Left kidney (tissue), 2 donors: ENCODE results near the gene PEDS1. TPM values are rescaled to one million over a fixed set of nuclear protein-coding genes. Genes with fewer than 3 reads are reported as not detected.
A peak's percentile ranks its signal among the peaks of the same experiment; 100 is the strongest.
"Not testable (repeated sequence)": the region's sequence is repeated elsewhere in the genome, so short reads cannot be mapped to it uniquely, and the experiment has no call there.

Experiments
- DNase-seq: peaks from one replicate; pipeline ENCODE4 v3.0.0-alpha.2; 2013
- polyA plus RNA-seq: library from polyadenylated mRNA; unstranded; fragments of 120-200 nt; gene quantifications from one replicate; pipeline ENCODE4 v1.2.1, GENCODE V29; 2013; ENCODE audit not compliant: insufficient read length

The PEDS1 gene
- polyA plus RNA-seq, 1 donor, result 20.7 TPM

DNA sequence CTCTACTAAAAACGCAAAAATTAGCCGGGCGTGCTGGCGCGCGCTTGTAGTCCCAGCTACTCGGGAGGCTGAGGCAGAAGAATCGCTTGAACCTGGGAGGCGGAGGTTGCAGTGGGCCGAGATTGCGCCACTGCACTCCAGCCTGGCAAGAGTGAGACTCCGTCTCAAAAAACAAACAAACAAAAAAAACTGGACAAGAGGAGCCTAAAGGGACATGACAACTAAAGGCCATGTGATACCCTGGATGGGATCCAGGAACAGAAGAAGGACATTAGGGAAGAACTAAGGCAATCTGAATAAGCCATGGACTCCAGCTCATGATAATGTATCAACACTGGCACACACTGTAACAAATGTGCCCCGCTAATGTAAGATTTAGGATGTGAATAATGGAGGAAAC, 15.8 kb downstream of the PEDS1 start:
- not testable (repeated sequence) for DNase-seq

DNA sequence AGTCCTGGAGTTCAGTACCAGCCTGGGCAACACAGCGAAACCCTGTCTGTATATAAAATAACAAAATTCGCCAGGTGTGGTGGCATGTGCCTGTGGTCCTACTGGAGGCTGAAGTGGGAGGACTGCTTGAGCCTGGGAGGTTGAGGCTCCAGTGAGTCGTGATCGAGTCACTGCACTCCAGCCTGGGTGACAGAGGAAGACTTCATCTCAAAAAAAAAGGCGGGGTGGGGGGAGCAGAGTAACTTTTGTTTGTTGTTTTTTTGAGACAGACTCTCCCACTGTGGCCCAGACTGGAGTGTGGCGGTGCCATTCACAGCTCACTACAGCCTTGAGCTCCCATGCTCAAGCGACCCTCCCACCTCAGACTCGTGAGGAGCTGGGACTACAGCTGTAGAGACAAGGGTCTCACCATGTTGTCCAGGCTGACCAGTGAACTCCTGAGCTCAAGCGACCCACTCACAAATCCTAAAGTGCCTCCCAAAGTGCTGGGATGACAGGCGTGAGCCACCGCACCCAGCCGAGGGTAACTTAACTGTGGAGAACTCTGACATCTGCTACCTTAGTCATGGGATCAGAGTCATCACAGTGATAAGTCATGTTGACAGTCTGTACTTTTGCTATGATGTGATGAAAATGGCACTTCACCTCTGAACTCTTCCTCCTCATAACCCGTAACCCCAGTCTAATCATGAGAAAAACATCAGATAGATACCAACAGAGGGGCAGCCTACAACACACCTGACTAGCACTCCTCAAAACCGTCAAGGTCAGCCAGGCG, 16.5 kb downstream of the PEDS1 start:
- no peak for DNase-seq

DNA sequence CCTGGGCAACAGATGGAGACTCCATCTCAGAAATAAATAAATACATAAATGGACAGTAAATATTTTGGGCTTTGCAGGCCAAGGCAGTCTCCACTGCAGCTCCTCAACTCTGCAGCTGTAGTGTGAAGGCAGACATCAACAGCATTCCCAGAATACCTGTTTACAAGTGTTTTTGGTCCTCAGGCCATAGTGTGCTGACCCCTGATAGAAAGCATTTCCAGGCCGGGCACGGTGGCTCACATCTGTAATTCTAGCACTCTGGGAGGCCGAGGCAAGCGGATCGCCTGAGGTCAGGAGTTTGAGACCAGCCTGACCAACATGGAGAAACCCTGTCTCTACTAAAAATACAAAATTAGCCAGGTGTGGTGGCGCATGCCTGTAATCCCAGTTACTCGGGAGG, 18.4 kb downstream of the PEDS1 start:
- not testable (repeated sequence) for DNase-seq

DNA sequence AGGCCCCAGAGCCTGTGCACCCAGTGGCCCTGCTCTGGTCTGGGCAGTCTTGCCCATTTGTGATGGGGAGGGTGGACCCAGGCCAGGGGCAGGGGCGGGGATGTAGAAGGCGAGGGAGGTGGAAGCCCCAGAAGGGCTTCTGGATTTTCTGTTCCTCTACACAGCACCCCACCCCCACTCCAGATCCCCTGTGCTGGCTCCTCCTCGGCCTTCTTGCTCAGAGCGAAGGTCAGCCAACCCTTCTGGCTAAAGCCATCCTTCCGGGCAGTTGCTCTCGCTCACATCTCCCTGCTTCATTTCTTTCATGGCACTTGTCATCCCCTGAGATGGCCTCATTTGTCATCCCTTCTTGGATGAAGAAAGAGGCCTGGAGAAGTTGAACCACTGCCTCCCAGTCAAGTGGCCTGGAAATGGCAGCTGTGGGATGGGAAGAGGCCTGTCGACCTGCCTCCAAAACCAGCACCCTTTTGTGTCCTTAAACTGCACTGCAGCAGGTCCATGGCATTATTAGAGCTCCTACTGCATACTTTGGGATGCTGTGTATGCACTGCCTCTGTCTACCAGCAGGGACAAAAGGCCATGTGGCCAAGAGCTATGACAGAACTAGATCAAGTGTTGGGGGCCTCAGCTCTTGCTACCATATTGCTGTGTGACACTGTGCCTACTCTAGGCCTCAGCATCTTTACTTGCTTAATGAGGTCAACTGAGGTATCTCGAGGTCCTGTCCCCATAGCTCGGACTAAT, 19.9 kb downstream of the PEDS1 start:
- no peak for DNase-seq

DNA sequence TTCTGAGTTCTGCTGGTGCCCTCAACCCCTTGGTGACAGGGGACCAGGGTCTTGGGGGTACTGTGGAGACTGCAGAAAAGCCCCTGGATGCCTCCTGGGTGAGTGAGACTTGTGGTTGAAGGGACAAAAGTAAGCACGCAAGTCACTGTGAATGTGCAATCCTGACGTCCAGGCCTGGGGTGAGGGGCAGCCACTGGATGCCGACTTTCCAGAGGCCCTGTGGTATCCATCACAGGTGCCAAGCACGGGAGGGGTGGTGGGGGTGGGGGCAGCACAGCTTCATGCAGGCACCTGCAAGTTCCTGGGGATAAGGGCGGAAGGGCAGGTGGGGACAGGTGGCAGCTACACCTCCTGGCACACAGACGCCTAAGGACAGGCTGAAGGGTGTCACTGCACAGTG, 20.5 kb downstream of the PEDS1 start:
- no peak for DNase-seq

DNA sequence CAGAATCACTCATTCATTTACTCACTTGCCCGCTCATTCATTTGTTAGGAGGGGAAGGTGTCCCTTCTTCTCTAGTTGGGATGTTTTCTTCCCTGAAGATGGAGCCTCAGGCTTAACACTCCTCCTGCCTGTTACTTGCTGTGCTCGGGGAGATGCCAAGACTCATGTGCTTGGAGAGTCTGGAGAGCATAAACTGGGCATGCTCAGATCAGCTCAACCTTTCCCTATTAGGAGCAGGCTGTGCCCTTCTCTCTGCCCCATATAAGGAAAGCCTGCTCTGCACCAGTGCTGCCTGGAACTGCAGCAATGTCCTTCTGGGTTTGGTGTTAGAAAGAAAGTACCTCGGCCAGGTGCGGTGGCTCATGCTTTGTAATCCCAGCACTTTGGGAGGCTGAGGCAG, 22.5 kb downstream of the PEDS1 start:
- no peak for DNase-seq

DNA sequence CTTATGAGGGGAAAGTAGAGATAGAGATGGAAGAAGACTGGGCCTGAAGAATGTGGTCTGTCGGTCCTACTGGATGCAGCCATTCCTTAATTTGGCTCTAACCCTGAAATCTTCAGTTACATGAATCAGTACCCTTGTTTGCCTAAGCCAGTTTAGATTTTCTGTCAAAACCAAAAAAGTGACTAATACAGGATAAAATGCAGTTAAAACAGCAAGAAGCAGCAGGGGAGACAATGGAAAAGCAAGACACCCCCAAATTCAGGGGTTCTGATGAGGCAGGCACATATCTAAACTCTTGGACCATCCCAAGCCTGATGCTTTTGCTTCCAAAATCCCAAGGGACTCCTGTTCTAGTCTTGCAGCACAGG, 23.2 kb downstream of the PEDS1 start:
- DNase-seq, result no peak

DNA sequence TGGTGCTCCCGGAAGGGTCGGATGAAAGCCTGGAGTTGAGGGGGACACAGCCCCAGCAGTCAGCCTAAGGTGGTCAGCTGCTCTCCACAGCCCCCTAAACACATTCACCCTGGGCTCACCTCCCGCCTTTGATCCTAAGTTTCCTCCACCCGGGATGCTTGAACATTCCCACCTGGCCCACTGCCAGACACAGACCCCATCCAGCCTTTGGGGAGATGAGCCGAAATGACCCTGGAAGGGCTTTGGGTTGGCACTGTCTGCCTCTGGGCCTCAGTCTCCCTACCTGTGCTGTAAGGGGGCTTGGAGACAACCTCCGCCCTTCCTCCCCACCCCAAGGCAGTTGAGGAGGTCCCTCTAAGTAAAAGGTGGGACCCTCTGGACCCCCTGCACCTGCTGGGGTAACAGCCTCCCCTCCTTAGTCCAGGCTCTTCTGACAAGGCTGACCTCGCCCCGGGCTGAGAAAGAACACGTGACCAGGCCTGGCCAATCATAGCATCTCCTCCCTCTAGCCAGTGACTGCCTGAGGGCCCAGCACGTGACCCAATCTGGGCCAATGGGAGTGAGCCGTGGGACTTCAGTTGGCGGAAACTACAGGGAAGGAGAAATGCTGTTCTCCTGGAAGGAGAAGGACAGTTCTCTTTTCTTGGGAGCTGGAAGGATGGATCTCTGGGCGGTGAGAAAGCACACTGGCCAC, 23.7 kb downstream of the PEDS1 start:
- DNase-seq, result no peak

DNA sequence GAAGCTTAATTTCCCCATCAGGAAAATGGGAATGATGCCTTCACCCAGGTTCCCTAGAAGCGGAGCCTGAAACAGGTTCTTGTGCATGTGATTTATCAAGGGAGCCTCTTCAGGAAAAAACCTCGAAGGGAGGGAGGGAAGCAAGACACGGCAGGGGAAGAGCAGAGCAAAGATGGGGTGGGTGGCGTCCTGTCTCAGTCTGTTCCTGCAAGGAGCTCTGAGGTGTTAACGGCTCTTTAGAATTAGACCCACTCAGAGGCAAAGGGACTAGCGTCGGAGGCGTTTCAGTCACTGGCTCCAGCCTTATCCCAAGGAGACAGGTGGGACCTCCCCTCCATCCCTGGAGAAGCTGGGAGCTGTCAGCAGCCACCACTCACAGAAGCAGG, 25.0 kb downstream of the PEDS1 start:
- no peak for DNase-seq

DNA sequence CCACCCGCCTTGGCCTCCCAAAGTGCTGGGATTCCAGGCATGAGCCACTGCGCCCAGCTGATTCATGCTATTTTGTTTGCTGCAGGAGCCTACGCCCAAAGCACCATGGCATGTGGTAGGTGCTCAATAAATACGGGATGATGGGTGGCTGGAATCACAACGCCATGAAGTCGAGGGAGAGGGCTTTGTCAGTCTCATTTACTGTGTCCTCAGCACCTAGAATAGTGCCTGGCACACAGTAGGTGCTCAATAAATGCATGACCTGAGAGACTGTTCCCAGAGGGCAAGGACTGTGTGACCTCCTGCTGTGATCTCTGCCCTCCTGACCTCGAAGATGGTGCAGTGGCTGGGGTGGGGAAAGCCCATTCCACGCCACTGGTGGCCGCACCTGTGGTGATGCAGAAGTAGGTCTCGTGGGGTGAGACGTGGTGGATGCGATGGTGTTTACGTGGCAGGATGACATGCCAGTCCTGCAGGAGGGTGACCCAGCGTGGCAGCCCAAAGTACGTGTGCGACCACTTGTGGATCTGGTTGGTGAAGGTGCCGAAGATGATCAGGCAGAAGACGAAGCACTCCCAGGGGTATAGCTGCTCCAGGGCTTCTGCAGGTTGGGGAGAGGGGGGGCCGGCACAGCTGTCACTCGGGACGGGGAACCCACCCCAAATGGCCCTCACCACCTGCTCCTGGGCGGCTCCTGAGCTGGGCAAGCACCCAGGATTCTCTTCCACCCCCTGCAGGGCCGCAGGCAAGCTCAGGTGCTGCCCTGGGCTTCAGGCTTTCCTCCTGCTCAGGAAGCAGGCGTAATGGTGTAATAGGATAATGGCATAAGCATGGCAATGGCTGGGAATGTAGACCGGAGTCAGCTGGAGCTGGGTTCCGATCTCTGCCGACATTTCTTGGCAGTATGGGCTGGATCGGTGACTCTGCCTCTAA, 25.7 kb downstream of the PEDS1 start:
- no peak for DNase-seq

DNA sequence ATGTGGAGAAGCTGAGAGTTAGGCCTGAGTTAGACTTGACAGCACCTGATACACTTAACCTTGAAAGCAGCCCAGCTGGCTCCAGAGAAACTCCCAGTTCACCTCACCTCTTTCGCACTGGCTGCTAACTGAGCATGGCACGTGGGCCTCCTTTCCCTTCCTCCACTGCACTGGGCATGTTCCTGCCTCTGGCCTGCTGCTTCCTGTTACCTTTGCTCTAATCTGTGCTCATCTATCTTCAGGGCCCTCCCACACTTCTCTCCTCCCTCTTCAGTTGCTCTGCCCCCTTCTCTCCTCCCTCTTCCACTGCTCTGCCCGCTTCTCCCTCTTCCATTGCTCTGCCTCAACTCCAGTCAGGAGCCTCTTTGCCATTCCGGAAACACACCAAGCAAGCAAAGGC, 26.9 kb downstream of the PEDS1 start:
- DNase-seq, result no peak

DNA sequence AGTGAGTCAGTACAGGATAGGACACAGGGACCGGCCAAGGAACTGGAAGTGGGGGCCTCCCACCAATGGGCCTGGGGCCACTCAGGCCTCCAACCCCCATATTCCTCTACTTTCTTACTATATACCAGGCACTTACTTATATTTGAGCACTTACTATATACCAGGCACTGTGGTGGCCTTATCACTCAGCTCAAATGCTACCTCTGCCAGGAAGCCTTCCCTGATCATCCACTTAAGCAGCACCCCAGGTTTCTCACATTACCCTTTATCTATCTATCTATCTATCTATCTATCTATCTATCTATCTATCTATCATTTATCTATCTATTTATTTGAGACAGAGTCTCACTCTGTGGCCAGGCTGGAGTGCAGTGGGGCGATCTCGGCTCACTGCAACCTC, 28.2 kb downstream of the PEDS1 start:
- DNase-seq, result no peak

DNA sequence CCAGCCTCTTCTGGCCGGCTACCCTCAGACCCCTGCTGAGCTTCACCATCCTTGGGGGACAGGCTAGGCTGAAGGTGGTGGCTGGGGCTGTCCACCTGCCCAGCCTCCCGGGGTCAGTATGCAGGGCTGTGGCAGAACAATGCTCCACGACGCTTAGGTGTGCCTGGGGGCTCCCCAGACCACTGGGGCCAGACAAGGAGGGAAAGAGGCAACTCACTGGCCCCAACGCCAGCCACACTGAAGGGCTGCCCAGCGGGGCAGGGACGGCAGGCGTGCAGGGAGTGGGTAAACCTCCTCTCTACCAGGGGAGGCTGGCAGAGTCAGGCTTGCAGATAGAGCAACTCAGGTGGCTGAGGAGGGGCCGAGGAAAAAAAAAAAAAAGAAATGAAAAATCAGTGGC, 29.0 kb downstream of the PEDS1 start:
- no peak for DNase-seq

DNA sequence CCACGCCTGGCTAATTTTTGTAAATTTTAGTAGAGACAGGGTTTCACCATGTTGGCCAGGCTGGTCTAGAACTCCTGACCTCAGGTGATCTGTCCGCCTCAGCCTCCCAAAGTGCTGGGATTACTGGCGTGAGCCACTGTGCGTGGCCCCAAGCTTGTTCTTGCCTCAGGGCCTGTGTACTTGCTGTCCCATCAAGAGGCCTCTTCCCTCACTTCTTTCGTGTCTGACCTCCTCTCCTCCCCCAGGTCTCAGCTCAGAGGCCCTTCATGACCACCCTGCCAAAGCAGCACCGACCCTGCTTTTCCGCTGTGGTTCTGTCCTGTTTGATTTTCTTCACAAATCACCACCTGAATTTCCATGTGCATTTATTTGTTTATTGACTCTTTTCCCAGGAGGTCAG, 30.1 kb downstream of the PEDS1 start:
- DNase-seq, result no peak

DNA sequence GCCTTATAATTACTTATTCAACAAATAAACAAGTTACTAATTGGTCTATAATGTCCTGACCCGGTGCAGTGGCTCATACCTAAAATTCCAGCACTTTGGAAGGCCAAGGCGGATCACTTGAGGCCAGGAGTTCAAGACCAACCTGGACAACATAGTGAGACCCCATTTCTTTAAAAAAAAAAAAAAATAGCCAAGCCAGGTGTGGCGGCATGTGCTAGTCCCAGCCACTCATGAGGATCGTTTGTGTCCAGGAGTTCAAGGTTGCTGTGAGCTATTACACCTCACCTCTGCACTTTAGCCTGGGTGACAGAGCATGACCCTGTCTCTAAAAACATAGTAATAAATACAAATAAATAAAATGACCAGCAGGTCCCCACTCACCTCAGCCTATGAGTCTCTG, 30.8 kb downstream of the PEDS1 start:
- DNase-seq, result no peak

DNA sequence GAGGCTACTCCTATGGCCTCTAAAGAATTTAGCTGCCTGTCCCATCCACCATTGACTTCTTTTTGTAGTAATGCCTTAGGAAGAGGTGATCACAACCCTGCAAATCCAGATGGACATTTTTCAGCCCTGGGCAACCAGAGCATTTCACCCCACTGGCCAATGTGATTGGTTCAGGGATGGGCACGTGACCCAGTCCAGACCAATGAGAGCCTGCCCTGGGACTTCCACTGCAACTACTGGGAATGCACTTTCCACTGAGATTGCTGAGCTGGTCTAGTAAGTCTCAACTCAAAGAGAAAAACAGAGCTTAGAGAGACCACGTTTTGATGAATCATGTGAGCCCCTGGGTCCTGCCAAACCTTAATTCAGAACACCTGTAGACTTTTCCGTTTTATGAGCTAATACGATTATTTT, 31.7 kb downstream of the PEDS1 start:
- no peak for DNase-seq

DNA sequence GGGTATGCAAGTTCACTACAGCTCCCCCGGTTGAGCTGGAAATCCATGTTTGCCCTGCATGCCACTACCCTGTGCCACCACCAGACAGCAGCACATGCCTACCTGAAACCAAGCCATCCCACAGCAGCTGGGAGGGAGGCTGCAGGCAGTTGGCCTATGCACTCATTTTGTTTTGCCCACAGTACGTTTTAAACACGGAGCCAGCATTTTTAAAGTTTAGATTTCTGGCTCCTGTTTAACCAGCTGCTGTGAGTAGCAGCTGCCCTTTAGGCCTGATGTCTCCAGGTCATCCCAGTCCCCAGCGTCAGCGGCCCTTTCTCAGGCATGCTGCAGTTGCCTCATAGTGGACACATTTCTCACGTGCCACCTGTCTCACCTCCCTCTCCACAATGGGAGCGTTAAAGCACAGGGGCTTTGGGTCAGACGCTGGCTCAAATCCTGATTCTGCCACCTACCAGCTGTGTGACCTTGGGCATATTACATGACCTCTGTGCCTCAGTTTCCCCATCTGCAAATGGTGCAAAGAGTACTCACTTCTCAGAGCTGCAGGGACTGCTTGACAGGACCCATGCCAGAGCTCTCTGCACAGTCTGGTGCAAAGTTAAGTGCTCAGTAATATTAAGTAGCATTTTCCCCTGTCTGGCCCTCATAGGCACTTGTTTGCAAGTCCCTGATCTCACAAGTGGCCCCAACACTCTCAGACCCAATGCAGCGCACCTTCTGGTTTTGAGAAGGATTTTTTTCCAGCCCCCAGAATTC, 32.4 kb downstream of the PEDS1 start:
- DNase-seq, result peak; percentile 34

DNA sequence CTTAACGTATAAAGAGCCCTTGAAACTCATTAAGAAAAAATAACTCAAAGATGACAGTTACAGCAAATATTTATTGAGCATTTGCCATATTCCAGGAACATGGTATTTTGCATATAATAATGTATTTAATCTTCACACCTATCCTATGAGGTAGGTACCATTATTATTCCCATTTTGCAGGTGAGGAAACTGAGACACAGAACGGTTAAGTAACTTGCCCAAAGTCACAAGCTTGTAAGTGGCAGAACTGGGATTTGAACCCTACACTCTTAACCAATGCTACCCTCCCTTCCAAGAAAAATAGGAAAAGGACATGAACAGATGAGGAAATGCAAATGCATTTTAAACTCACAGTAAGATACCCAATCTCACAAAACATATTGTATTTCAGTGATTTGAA, 35.3 kb downstream of the PEDS1 start:
- DNase-seq, result no peak

DNA sequence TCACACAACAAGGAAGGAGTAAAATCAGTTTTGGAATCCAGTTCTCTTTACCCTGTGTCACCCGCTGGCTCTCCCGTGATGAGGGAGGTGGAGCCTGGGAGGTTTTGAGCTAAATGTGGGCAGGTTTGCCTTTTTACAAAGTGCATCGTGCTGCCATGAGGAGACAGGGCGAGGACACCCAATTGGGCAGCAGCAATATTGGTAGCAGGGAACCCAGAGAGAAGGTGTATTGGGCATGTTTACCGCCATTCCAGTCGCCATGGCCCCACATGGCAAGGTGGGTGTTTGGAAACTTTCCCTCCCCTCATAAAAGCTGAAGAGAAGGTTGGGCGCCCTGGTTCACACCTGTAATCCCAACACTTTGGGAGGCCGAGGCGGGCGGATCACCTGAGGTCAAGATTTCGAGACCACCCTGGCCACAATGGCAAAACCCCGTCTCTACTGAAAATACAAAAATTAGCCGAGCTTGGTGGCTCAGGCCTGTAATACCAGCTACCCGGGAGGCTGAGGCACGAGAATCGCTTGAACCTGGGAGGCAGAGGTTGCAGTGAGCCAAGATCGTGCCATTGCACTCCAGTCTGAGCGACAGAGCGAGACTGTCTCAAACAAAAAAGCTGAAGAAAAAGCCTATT, 37.0 kb downstream of the PEDS1 start:
- DNase-seq, result no peak

DNA sequence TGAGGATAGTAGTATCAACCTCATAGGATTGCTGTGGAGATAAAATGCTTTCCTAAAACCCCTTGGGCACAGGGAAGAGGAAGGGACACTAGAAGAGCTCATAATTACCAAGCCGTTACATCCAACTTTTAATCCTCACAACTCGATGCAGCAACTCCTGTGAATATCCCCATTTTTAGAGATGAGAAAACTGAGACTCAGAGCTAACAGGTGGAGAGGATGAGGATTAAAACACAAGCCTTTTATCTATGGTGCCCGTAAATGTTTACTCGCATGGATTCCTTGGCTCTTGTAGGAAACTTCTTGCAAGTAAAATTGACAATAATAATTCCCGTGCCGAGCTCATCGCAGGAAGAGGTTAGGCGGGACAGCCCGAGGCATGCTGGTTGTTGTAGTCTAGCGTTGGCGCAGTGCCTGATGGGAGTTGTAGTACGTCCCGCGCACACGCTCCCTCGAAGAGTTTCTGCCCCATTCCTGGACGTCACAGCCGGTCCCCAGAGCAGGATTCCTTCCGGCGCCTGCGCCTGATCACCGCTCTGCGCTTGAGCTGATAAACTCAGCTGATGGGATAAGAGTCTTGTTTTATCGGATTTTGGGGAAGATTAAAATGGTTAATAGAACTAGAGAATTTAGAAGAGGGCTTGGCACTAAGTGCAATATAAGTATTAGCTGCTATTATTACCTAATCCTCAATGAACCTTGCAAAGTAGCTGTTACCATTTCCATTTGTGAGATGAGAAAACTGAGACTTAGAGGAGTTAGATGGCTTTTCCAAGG, 37.7 kb downstream of the PEDS1 start:
- DNase-seq, result peak; percentile 97
